Activated CD4-positive, alpha-beta T cell treated with anti-CD3 and anti-CD28 coated beads, Interleukin-2, Interleukin-4, amounts not matched to agents 100 ng/mL and 50 ng/mL, durations not matched to agents 16 hours and 8 hours (primary cell): Measurements from ENCODE around the gene COLEC11.
"Not testable (repeated sequence)": the region's sequence is repeated elsewhere in the genome, so short reads cannot be mapped to it uniquely, and the experiment has no call there.

Experiments used
- DNase-seq: peaks from one replicate; pipeline ENCODE4 v3.0.0-alpha.2; 2020; ENCODE audit warnings: low spot score

Gene COLEC11

DNA sequence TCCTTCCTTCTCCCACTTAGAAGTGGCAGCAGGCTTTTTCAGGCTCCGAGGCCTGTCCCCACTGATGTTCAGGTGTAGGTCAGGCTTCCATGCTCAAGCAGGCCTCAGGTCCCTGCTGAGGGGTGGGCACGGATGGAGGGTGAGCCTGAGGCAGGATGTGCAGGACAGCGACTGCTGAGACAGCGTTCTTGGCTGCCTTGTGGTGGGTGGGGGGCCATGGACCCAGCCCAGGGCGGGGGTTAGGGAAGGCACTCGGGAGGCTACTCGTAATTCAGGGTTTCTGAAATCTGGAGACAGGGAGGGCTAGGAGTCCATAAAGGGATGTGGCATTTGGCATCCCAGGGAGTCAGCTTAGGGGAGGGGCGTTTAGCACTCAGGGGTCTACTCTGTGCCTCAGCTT lies 30.3 kb downstream of the COLEC11 start:
- DNase-seq: no peak

- DNase-seq: no peak
Observed at GRCh38 chr2:3626118-3626811, 31.4 kb downstream of the COLEC11 start.

DNA sequence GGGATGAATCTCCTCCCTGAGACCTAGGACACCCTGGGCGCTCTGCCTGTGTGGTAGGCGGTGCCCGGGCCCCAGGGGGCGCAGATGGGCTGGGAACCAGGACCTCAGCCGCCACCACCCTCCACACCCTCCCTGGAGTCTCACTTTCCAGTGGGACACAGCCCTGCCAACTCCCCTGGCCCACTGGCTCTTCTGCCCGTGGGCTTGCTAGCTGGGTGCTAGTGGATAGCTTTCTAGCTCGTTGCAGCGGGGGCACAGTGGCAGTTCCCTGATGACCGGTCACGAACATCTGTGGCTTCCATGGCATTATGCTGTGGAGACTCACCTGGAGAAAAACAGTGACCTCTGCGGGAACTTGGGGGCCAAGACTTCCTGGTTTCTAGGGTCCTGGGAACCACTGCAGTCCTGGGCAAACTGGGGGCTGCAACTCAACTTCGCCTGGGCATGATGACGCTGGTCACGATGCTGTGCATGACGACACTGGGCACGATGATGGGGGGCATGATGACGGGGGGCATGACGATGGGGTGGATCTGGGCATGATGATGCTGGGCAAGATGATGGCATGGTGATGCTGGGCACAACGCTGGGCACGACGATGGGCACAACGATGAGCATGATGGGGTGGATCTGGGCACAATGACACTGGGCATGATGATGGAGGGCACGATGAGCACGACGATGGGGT lies 32.0 kb downstream of the COLEC11 start:
- no peak for DNase-seq

- no peak for DNase-seq
Observed at GRCh38 chr2:3627500-3628100, 32.7 kb downstream of the COLEC11 start.

DNA sequence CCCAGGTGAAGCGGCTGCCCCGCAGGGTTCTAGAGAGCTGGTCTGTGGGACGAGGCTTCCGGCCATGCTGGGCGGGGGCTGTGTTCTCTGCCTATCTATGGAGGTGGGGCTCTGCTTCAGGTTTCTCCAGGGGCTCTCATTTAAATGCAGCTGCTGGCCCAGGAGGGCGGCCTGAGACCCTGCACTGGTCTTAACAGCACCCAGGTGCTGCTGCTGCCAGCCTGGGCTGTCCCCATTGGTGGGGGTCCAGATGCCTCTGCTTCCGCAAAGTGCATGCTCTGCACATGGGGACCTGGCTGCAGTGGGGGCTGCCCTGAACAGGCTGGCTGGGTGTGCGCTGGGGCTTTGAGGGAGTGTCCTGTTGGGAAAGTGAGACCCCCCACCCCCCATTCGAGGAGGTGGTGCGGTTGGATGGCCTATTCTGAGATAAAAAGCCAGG lies 33.3 kb downstream of the COLEC11 start:
- no peak for DNase-seq

DNA sequence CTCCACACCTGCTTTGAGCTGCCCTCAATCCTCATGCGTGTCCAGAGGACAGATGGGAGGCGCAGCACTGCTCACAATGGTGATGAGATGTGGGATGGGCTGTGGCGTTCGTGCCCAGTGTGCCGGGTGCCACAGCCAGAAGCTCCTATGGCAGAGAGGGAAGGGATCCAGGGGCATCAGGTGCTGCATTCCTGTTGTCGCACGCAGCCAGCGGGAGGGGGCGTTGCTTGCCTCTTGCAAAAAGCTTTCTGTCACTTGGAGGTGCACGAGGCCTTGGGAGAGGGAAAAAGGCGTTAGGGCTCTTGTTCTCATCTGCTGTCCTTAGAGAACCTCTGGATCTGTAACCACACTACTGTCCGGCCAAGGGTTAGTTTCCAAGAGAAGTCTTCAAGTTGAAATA lies 33.9 kb downstream of the COLEC11 start:
- DNase-seq: no peak

GRCh38 chr2:3630631-3631030 lies 35.7 kb downstream of the COLEC11 start:
- no peak for DNase-seq

DNA sequence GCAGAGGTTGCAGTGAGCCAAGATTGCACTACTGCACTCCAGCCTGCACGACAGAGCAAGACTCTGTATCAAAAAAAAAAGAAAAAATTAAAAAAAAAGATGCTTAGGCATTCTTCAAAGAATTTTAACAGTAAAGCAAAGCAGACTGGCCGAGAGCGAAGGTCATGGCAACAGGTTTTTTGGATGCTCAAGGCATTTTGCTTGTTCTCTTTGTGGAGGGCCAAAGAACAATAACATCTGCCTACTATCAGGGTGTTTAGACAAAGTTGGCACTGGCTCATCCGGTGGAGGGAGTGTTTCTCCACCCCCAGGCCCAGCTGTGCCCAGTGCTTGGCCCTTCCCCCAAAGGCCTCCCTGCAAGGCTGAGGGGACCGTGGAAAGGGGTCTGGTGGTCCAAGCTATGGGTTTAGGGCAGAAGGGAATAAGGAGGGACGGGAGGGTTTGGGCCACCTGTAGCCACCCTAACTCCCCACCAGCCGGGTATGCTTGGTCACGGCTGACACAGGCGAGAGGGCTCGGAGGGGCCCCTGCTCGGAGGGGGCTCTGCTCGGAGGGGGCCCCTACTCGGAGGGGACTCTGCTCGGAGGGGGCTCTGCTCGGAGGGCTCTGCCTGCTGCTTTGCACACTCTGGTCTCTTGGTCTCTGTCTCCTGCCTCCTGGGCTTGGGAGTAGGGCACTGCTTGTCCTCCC lies 36.4 kb downstream of the COLEC11 start:
- no peak for DNase-seq

DNA sequence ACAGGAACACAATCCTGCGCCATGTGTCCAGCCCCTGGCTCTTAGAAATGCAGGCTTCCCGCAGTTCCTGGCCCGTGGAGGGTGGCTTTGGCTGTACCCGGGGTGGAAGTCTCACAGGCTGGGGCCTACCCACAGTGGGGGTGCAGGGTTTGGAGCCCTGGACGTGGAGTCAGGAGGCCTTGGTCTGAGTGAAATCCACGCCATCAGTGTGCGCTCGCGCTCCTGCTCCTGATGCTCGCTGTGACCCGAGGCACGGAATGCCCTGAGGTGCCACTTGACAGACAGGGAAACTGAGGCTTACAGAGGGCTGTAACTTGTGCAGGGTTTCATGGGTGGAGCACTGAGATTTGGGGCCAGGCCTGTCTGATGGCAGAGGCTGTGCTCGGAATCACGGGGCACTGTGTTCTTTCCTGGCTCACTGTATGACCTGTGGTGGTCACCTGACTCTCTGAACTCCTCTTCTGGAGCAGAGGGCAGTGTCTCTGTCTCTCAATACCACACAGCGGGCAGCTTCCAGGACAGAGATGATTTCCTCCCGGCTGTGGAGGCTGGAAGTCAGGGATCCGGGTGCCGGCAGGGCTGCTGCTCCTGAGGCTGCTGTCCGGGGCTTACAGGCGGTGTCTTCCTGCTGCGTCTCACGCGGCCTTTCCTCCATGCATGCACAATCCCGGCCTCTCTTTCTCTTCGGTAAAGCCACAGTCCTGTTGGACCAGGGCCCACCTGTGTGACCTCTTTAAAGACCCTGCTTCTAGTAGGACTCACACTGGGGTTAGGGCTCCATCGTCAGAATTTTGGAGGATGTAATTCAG lies 37.1 kb downstream of the COLEC11 start:
- DNase-seq: no peak

GRCh38 chr2:3633089-3633981 lies 38.4 kb downstream of the COLEC11 start:
- DNase-seq: no peak

DNA sequence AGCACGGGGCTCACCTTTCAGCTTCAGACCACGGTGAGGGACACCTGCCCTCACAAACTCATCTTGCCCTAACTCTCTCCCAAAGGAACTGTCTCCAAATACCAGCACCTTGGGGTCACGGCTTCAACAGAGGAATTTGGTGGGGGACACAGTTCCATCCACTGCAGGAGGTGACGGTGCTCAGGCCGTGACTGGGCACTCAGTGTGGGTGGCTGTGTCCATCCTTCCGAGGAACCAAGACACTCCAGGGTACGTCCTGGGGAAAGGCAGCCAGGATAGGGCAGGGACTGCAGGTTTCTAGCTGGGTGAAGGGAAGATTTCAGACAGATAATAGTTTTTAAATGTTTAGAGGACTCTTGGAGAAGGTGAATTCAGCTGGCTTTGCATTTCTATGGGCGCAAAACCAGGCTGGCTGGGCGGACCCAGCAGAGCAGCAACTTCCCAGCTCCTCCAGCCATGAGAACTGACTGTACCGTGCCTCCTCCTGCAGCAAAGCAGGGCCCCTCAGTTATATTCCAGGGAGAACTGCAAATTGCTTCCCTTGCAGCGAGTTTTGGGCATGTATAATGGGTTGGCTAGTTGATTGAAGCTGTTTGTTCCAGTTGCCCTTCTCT lies 39.2 kb downstream of the COLEC11 start:
- no peak for DNase-seq

DNA sequence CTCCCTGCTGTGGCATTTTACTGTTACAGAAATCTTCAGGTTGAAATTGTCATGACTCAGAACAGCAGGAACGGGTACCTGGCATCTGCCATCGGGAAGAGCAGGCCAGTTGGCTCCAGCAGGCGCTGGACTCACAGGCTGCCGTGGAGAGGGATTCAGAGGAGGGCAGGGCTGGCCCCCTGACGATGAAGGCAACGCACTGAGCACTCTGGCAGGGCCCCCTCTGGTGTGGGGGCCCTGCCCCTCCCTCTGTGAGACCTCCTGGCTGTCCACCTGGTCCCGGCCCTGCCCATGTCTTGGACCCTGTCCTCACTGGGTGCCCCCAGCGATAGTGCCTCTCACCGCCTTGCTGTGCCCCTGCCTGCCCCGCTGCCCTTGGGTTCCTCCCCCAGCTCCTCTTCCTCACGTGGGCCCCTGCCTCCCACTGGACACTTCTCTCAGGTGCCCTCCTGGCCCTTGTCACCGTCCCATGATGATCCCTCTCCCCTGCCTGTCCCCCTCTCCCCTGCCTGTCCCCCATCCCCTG lies 39.7 kb downstream of the COLEC11 start:
- DNase-seq: no peak

DNA sequence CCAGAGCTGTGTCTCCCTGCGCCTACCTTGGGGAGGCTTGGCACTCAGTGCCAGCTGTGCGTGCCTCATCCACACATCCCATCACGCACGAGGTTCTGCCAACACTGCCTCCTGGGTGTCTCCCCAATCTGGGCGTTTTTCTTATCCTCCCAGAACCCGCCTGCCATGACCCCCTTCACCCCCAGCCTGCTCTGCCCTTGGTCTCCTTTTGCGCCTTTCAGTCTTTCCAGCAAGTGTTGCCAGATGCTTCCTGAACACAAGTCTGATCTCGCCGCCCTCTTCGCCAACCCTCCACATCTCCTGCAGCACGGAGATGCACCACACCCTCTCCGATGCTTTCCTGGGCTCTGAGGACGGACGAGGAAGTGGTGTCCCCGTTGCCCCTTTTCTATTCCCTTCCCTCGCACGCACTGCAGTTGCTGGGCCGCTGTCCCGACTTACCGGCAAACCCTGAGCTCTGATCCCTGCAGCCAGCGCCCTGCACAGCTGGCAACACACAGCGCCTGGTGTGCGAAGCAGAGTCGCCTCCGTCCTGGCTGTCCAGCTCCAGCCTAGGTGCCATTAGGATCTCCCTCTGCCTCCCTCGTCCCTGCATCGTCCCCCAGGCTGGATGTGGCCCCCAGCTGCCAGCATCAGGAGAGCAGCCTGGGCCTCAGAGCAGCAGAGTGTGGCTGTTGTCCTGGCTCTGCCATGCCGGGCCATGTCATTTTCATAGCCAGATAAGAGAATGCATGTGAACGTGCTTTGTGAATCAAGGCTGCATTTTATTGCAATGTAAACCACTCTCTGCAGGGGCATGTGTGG lies 40.5 kb downstream of the COLEC11 start:
- no peak for DNase-seq

GRCh38 chr2:3635975-3636327 lies 41.0 kb downstream of the COLEC11 start:
- not testable (repeated sequence) for DNase-seq

DNA sequence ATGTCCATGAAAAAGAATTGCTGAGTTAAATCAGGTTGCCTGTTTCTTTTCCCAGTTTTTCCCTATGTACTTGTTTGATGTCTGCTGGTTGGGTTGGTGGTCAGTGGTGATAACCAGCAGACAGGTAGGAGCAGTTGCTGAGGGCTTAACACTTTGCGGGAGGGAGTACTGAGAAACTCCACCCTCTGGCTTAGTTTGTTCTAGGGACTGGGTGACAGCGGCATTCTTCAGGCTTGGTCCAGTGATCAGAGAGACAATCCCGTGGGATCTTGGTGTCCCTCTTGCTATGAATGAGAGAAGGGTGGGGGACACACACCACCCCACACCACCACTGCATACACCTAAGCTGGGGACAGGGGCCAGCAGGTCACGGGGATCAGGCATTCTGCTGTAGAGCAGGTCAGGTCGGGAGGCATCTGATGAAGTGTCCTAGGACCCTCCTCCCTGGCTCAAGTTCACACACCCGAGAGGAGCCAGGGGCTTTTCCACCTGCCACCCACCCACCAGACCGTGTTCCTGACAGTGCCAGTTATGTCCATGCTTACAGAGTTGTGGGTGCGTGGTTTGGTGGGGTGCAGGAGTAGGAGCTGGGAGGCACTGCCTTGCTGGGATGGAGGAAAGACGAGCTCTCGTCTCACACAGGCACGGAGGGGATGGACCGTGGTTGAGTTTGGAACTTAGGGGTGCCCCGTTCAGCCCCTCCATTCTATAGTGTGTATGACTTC lies 41.8 kb downstream of the COLEC11 start:
- no peak for DNase-seq

- no peak for DNase-seq
Observed at GRCh38 chr2:3637311-3637675, 42.4 kb downstream of the COLEC11 start.

- DNase-seq: no peak
Observed at GRCh38 chr2:3637692-3638455, 43.0 kb downstream of the COLEC11 start.

DNA sequence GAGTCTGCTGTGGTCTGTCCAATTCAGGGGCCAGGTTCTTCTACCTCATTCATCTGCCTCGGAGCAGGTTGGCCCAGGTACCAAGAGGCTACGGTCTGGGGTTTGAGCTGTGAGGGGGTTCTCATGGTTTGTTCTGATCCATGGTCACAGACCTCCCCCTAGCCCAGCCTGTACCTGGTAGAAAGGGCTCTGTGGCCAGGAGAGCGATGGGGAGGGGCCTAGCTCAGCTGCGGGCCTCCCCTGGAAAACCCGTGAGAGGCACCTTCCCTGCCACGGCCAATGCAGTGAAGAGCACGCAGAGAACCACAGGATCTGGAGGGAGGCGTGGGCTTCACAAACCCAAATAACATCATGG lies 43.5 kb downstream of the COLEC11 start:
- no peak for DNase-seq
